Astrocyte (in vitro differentiated cells and primary cell): Measurements from ENCODE around the gene SMIM27. TPM values are rescaled to one million over a fixed set of nuclear protein-coding genes. Genes with fewer than 3 reads are reported as not detected.

ENCODE experiments used
- DNase-seq: peaks from one replicate; pipeline ENCODE4 v3.0.0-alpha.2; 2010; ENCODE audit warnings: low read depth
- FAIRE-seq: peaks from 2 replicates; lab custom pipeline; 2011; peaks lifted over from hg19 to GRCh38; lab: Jason Lieb, UNC
- H2AFZ ChIP-seq: 2 replicates; pipeline ENCODE4 v1.6.0; 2012; ENCODE audit warnings: low read depth, low read length, inconsistent platforms
- H3K27ac ChIP-seq: 2 replicates; pipeline ENCODE4 v1.5.1; 2011; ENCODE audit warnings: low read depth, low read length, inconsistent platforms
- H3K27me3 ChIP-seq: 2 replicates; pipeline ENCODE4 v1.6.0; 2011; ENCODE audit warnings: low read length, inconsistent platforms; ENCODE audit not compliant: insufficient read depth
- H3K36me3 ChIP-seq: 2 replicates; pipeline ENCODE4 v1.5.1; 2011; ENCODE audit warnings: low read length, inconsistent platforms; ENCODE audit not compliant: insufficient read depth
- H3K4me1 ChIP-seq: 2 replicates; pipeline ENCODE4 v1.5.1; 2011; ENCODE audit warnings: low read length, inconsistent platforms; ENCODE audit not compliant: insufficient read depth
- H3K4me2 ChIP-seq: 2 replicates; pipeline ENCODE4 v1.6.0; 2012; ENCODE audit warnings: low read length, inconsistent platforms
- H3K4me3 ChIP-seq: 2 replicates; pipeline ENCODE4 v1.5.1; 2011; ENCODE audit warnings: low read depth, mild to moderate bottlenecking, low read length, inconsistent platforms; ENCODE audit not compliant: insufficient read depth
- H3K79me2 ChIP-seq: 2 replicates; pipeline ENCODE4 v1.6.0; 2012; ENCODE audit warnings: mild to moderate bottlenecking, low read length, inconsistent platforms; ENCODE audit not compliant: insufficient read depth
- H3K9ac ChIP-seq: 2 replicates; pipeline ENCODE4 v1.6.0; 2012; ENCODE audit warnings: mild to moderate bottlenecking, low read length, inconsistent platforms
- H3K9me3 ChIP-seq: 2 replicates; pipeline ENCODE4 v1.5.1; 2012; ENCODE audit warnings: low read depth, mild to moderate bottlenecking, low read length, inconsistent platforms; ENCODE audit not compliant: insufficient read depth
- H4K20me1 ChIP-seq: 2 replicates; pipeline ENCODE4 v1.6.0; 2012; ENCODE audit warnings: low read length, inconsistent platforms; ENCODE audit not compliant: insufficient read depth
- H3K27ac Mint-ChIP-seq: one replicate; pipeline ENCODE4 v1.8.0; 2021; ENCODE audit warnings: mild to moderate bottlenecking, mixed read lengths; ENCODE audit not compliant: unreplicated experiment
- H3K27me3 Mint-ChIP-seq: one replicate; pipeline ENCODE4 v1.8.0; 2021; ENCODE audit warnings: low read depth, mixed read lengths; ENCODE audit not compliant: unreplicated experiment
- H3K36me3 Mint-ChIP-seq: one replicate; pipeline ENCODE4 v1.8.0; 2021; ENCODE audit warnings: low read depth, mixed read lengths; ENCODE audit not compliant: unreplicated experiment
- H3K4me1 Mint-ChIP-seq: one replicate; pipeline ENCODE4 v1.8.0; 2021; ENCODE audit warnings: low read depth, mixed read lengths; ENCODE audit not compliant: unreplicated experiment
- H3K4me3 Mint-ChIP-seq: one replicate; pipeline ENCODE4 v1.8.0; 2021; ENCODE audit warnings: mild to moderate bottlenecking, moderate library complexity, mixed read lengths; ENCODE audit not compliant: unreplicated experiment
- H3K9me3 Mint-ChIP-seq: one replicate; pipeline ENCODE4 v1.8.0; 2021; ENCODE audit warnings: mild to moderate bottlenecking, mixed read lengths; ENCODE audit not compliant: unreplicated experiment
- CTCF ChIP-seq: IDR thresholded peaks from 2 replicates; pipeline ENCODE4 v1.5.1; 2011; ENCODE audit warnings: low read depth, mild to moderate bottlenecking, inconsistent platforms, low read length, moderate library complexity; ENCODE audit not compliant: insufficient read depth
- EZH2 ChIP-seq: IDR thresholded peaks from 2 replicates; pipeline ENCODE4 v1.6.1; 2012; ENCODE audit warnings: mild to moderate bottlenecking, low read length, inconsistent platforms; ENCODE audit not compliant: insufficient read depth
- total RNA-seq: library from RNA; stranded (reverse); gene quantifications from 2 replicates; pipeline ENCODE4 v1.2.1, GENCODE V29; 2021

SMIM27 gene
- total RNA-seq, 1 donor from 2014 or later, result 9.4 TPM

GRCh38 chr9:32572900-32573523 lies 20.9 kb downstream of the SMIM27 start, which contains the start of gene NDUFB6:
NDUFB6 (minus strand) TSS chr9:32573159; CDS start chr9:32573060, 99 bp downstream.
- H3K4me2 ChIP-seq, result peak within 1 kb of the TSS; percentile 90
- TF ChIP-seq CTCF, result no peak
- no peak for TF ChIP-seq EZH2
- H3K4me1 ChIP-seq, result peaks cover 10% of the 10 kb centered on the region
- no peaks in the 10 kb centered on the region for H3K9me3 ChIP-seq
- H3K27me3 ChIP-seq, result no peaks in the 10 kb centered on the region
- no peaks in the 10 kb centered on the region for H3K27me3 Mint-ChIP-seq
- no peaks in the 10 kb centered on the region for H3K36me3 Mint-ChIP-seq
- peaks cover 6% of the 10 kb centered on the region for H4K20me1 ChIP-seq
- H3K4me3 Mint-ChIP-seq, result peak within 1 kb of the TSS; percentile 98
- H3K9me3 Mint-ChIP-seq, result no peaks in the 10 kb centered on the region
- H3K4me1 Mint-ChIP-seq, result peaks cover 5% of the 10 kb centered on the region
- H2AFZ ChIP-seq, result peak within 1 kb of the TSS; percentile 93
- H3K27ac Mint-ChIP-seq, result peak within 1 kb of the TSS; percentile 94
- H3K36me3 ChIP-seq, result no peaks in the 10 kb centered on the region
- peak; percentile 85 for DNase-seq
- peak within 1 kb of the TSS; percentile 63 for H3K27ac ChIP-seq
- no peak for FAIRE-seq
- peak within 1 kb of the TSS; percentile 92 for H3K9ac ChIP-seq
- peak within 1 kb of the TSS; percentile 96 for H3K4me3 ChIP-seq
- peaks cover 43% of the 10 kb centered on the region for H3K79me2 ChIP-seq

GRCh38 chr9:32573821-32574220 lies 21.7 kb downstream of the SMIM27 start:
- H3K4me1 ChIP-seq, result peaks cover 10% of the 10 kb centered on the region
- peaks cover 5% of the 10 kb centered on the region for H3K4me1 Mint-ChIP-seq
- no peak overlapping the region for H3K9ac ChIP-seq
- H3K79me2 ChIP-seq, result peaks cover 40% of the 10 kb centered on the region
- no peaks in the 10 kb centered on the region for H3K36me3 ChIP-seq
- H2AFZ ChIP-seq, result peak overlapping the region; percentile 93
- H4K20me1 ChIP-seq, result peaks cover 6% of the 10 kb centered on the region
- H3K4me3 ChIP-seq, result no peak overlapping the region
- no peak overlapping the region for H3K27ac ChIP-seq
- FAIRE-seq (no peak), DNase-seq (no peak)
- no peaks in the 10 kb centered on the region for H3K9me3 ChIP-seq
- H3K4me3 Mint-ChIP-seq, result peak overlapping the region; percentile 98
- peaks cover 2% of the 10 kb centered on the region for H3K27me3 ChIP-seq
- H3K36me3 Mint-ChIP-seq, result no peaks in the 10 kb centered on the region
- TF ChIP-seq EZH2, result no peak
- no peak for TF ChIP-seq CTCF
- no peaks in the 10 kb centered on the region for H3K27me3 Mint-ChIP-seq
- no peaks in the 10 kb centered on the region for H3K9me3 Mint-ChIP-seq
- H3K4me2 ChIP-seq, result peak overlapping the region; percentile 90
- H3K27ac Mint-ChIP-seq, result peak overlapping the region; percentile 27

- peaks cover 6% of the 10 kb centered on the region for H4K20me1 ChIP-seq
- DNase-seq, result no peak
- H3K36me3 ChIP-seq, result no peaks in the 10 kb centered on the region
- H3K4me1 ChIP-seq, result peaks cover 10% of the 10 kb centered on the region
- no peak overlapping the region for H3K4me2 ChIP-seq
- no peaks in the 10 kb centered on the region for H3K9me3 ChIP-seq
- Mint-ChIP-seq H3K27ac (no peak overlapping the region), H3K4me3 (no peak overlapping the region), H3K9me3 (no peaks in the 10 kb centered on the region), H3K36me3 (no peaks in the 10 kb centered on the region), H3K4me1 (peaks cover 5% of the 10 kb centered on the region), H3K27me3 (no peaks in the 10 kb centered on the region)
- no peak overlapping the region for H3K4me3 ChIP-seq
- no peak overlapping the region for H3K27ac ChIP-seq
- peaks cover 2% of the 10 kb centered on the region for H3K27me3 ChIP-seq
- no peak overlapping the region for H2AFZ ChIP-seq
- H3K9ac ChIP-seq, result no peak overlapping the region
- TF ChIP-seq EZH2 (no peak), CTCF (no peak)
- no peak for FAIRE-seq
- peaks cover 32% of the 10 kb centered on the region for H3K79me2 ChIP-seq
Measured at GRCh38 chr9:32574858-32575257, 22.7 kb downstream of the SMIM27 start.
